Neuronal stem cell (in vitro differentiated cells): ENCODE measurements around the gene HOXA11.

Experiments
- DNase-seq: peaks from one replicate; pipeline ENCODE4 v3.0.0-alpha.2; 2013; ENCODE audit warnings: low spot score
- H2AFZ ChIP-seq: one replicate; pipeline ENCODE4 v1.6.1; 2013; ENCODE audit warnings: mild to moderate bottlenecking, low read length, inconsistent platforms
- H2AK5ac ChIP-seq: 2 replicates; pipeline ENCODE4 v1.6.1; 2013; ENCODE audit warnings: low read depth, mild to moderate bottlenecking, inconsistent platforms, low read length, moderate library complexity, mixed read lengths
- H2BK120ac ChIP-seq: 2 replicates; pipeline ENCODE4 v1.6.1; 2013; ENCODE audit warnings: low read depth, mild to moderate bottlenecking, inconsistent platforms, low read length, moderate library complexity, mixed read lengths
- H2BK12ac ChIP-seq: one replicate; pipeline ENCODE4 v1.6.1; 2013; ENCODE audit warnings: low read length, inconsistent platforms
- H2BK15ac ChIP-seq: 2 replicates; pipeline ENCODE4 v1.6.1; 2013; ENCODE audit warnings: mild to moderate bottlenecking, low read length, inconsistent platforms, mixed read lengths
- H2BK5ac ChIP-seq: one replicate; pipeline ENCODE4 v1.6.1; 2013; ENCODE audit warnings: inconsistent platforms, mild to moderate bottlenecking, low read length, moderate library complexity
- H3K14ac ChIP-seq: one replicate; pipeline ENCODE4 v1.6.1; 2013; ENCODE audit warnings: low read length, inconsistent platforms
- H3K18ac ChIP-seq: 2 replicates; pipeline ENCODE4 v1.6.1; 2013; ENCODE audit warnings: low read length, inconsistent platforms
- H3K23ac ChIP-seq: 2 replicates; pipeline ENCODE4 v1.6.1; 2013; ENCODE audit warnings: low read depth, mild to moderate bottlenecking, mixed read lengths, low read length, inconsistent platforms; ENCODE audit not compliant: poor library complexity
- H3K27ac ChIP-seq: replicated peaks from 3 replicates; pipeline ENCODE4 v1.5.1; 2013; ENCODE audit warnings: low read length, inconsistent platforms
- H3K27me3 ChIP-seq, 3 experiments: 2 replicates each; pipeline ENCODE4 v1.6.1; 2013; ENCODE audit warnings: low read length in 3 of 3, mild to moderate bottlenecking in 2 of 3, inconsistent platforms in 1 of 3, low read depth in 1 of 3, mixed read lengths in 1 of 3, moderate library complexity in 1 of 3; ENCODE audit not compliant: control insufficient read depth in 3 of 3, insufficient read depth in 3 of 3
- H3K36me3 ChIP-seq, 2 donors: replicated peaks in 1 of 2; 2 replicates each; pipeline ENCODE4 v1.6.1; 2013; ENCODE audit warnings: low read length in 2 of 2; ENCODE audit not compliant: control insufficient read depth in 2 of 2, insufficient read depth in 2 of 2
- H3K4ac ChIP-seq: 2 replicates; pipeline ENCODE4 v1.6.1; 2013; ENCODE audit warnings: inconsistent platforms, mild to moderate bottlenecking, low read length, moderate library complexity
- H3K4me1 ChIP-seq, 2 donors: 1 replicate in 1 of 2; 2 replicates in 1 of 2; pipeline ENCODE4 v1.6.1; 2013; ENCODE audit warnings: low read length in 2 of 2, low read depth in 1 of 2; ENCODE audit not compliant: control insufficient read depth in 2 of 2, insufficient read depth in 1 of 2
- H3K4me2 ChIP-seq: one replicate; pipeline ENCODE4 v1.6.1; 2013; ENCODE audit warnings: mild to moderate bottlenecking, low read length, inconsistent platforms; ENCODE audit not compliant: insufficient read depth, poor library complexity, severe bottlenecking
- H3K4me3 ChIP-seq, 2 donors: 2 replicates each; pipeline ENCODE4 v1.5.1; 2013; ENCODE audit warnings: low read length in 2 of 2, mild to moderate bottlenecking in 2 of 2, inconsistent platforms in 1 of 2, moderate library complexity in 1 of 2
- H3K79me1 ChIP-seq: one replicate; pipeline ENCODE4 v1.6.1; 2013; ENCODE audit warnings: low read depth, mild to moderate bottlenecking, inconsistent platforms, low read length, moderate library complexity
- H3K9ac ChIP-seq: one replicate; pipeline ENCODE4 v1.6.1; 2013; ENCODE audit warnings: mild to moderate bottlenecking, low read depth, low read length, inconsistent platforms; ENCODE audit not compliant: poor library complexity
- H3K9me3 ChIP-seq, 2 donors: replicated peaks in 1 of 2; 2 replicates each; pipeline versions ENCODE3 to v1.6.1; 2013; ENCODE audit warnings: low read length in 2 of 2, mild to moderate bottlenecking in 2 of 2, inconsistent platforms in 1 of 2, low read depth in 1 of 2, mixed read lengths in 1 of 2, moderate library complexity in 1 of 2; ENCODE audit not compliant: control insufficient read depth in 2 of 2, insufficient read depth in 1 of 2
- H4K8ac ChIP-seq: one replicate; pipeline ENCODE4 v1.6.1; 2013; ENCODE audit warnings: low read depth, mild to moderate bottlenecking, inconsistent platforms, low read length, moderate library complexity
- H4K91ac ChIP-seq: one replicate; pipeline ENCODE4 v1.6.1; 2013; ENCODE audit warnings: low read length, low read depth, mild to moderate bottlenecking, inconsistent platforms; ENCODE audit not compliant: poor library complexity
- WGBS, 2 donors: extraction: QIAGEN DNeasy Blood & Tissue Kit; methylation state at CpG; one replicate each; pipeline ENCODE4 v1.1.7; 2013; ENCODE audit warnings: missing lambda C conversion rate in 2 of 2, mixed read lengths in 1 of 2; ENCODE audit not compliant: insufficient read length in 2 of 2, insufficient replicate concordance in 1 of 2; ENCODE audit errors: extremely low coverage in 2 of 2; 5-methylcytosine and 5-hydroxymethylcytosine counted together

HOXA11 gene

GRCh38 chr7:27168265-27168947, 16.6 kb downstream of the HOXA11 start:
- H2BK15ac ChIP-seq, result no peak overlapping the region
- H3K4me1 ChIP-seq, result no peaks in the 10 kb centered on the region
- H3K36me3 ChIP-seq, result no peaks in the 10 kb centered on the region
- H2BK12ac ChIP-seq, result no peak overlapping the region
- H3K4ac ChIP-seq, result no peak overlapping the region
- H3K4me2 ChIP-seq, result no peak overlapping the region
- H2BK5ac ChIP-seq, result no peak overlapping the region
- no peaks in the 10 kb centered on the region for H3K79me1 ChIP-seq
- H4K8ac ChIP-seq, result no peak overlapping the region
- no peak overlapping the region for H3K27ac ChIP-seq
- DNase-seq, result no peak
- H4K91ac ChIP-seq, result no peak overlapping the region
- peaks cover 87 to 99% (median 94%) of the 10 kb centered on the region in 3 experiments for H3K27me3 ChIP-seq
- H2AFZ ChIP-seq, result no peak overlapping the region
- no peak overlapping the region for H3K4me3 ChIP-seq
- no peak overlapping the region for H2AK5ac ChIP-seq
- H3K23ac ChIP-seq, result no peak overlapping the region
- H3K9me3 ChIP-seq, result peaks cover 0 to 29% of the 10 kb centered on the region in 2 donors
- no peak overlapping the region for H3K14ac ChIP-seq
- WGBS, 2 donors, result no CpG with 5 or more reads among the region's 25 CpGs
- no peak overlapping the region for H3K9ac ChIP-seq
- H3K18ac ChIP-seq, result no peak overlapping the region
- H2BK120ac ChIP-seq, result no peak overlapping the region

- no peak overlapping the region for H2AK5ac ChIP-seq
- peaks cover 84 to 99% (median 94%) of the 10 kb centered on the region in 3 experiments for H3K27me3 ChIP-seq
- no peak overlapping the region for H4K8ac ChIP-seq
- WGBS, 2 donors, result no CpG with 5 or more reads among the region's 4 CpGs
- H4K91ac ChIP-seq, result no peak overlapping the region
- H3K23ac ChIP-seq, result no peak overlapping the region
- no peak overlapping the region for H3K4ac ChIP-seq
- H3K9ac ChIP-seq, result no peak overlapping the region
- H3K27ac ChIP-seq, result no peak overlapping the region
- H3K14ac ChIP-seq, result no peak overlapping the region
- no peak overlapping the region for H2BK15ac ChIP-seq
- H3K4me2 ChIP-seq, result no peak overlapping the region
- no peaks in the 10 kb centered on the region for H3K36me3 ChIP-seq
- H2BK12ac ChIP-seq, result no peak overlapping the region
- DNase-seq, result no peak
- no peak overlapping the region for H2BK120ac ChIP-seq
- no peak overlapping the region for H3K4me3 ChIP-seq
- no peak overlapping the region for H3K18ac ChIP-seq
- H3K9me3 ChIP-seq, result peaks cover 0 to 31% of the 10 kb centered on the region in 2 donors
- H3K79me1 ChIP-seq, result no peaks in the 10 kb centered on the region
- no peaks in the 10 kb centered on the region for H3K4me1 ChIP-seq
- H2BK5ac ChIP-seq, result no peak overlapping the region
- H2AFZ ChIP-seq, result no peak overlapping the region
These were observed 17.1 kb downstream of the HOXA11 start for GRCh38 chr7:27167916-27168264.

DNA sequence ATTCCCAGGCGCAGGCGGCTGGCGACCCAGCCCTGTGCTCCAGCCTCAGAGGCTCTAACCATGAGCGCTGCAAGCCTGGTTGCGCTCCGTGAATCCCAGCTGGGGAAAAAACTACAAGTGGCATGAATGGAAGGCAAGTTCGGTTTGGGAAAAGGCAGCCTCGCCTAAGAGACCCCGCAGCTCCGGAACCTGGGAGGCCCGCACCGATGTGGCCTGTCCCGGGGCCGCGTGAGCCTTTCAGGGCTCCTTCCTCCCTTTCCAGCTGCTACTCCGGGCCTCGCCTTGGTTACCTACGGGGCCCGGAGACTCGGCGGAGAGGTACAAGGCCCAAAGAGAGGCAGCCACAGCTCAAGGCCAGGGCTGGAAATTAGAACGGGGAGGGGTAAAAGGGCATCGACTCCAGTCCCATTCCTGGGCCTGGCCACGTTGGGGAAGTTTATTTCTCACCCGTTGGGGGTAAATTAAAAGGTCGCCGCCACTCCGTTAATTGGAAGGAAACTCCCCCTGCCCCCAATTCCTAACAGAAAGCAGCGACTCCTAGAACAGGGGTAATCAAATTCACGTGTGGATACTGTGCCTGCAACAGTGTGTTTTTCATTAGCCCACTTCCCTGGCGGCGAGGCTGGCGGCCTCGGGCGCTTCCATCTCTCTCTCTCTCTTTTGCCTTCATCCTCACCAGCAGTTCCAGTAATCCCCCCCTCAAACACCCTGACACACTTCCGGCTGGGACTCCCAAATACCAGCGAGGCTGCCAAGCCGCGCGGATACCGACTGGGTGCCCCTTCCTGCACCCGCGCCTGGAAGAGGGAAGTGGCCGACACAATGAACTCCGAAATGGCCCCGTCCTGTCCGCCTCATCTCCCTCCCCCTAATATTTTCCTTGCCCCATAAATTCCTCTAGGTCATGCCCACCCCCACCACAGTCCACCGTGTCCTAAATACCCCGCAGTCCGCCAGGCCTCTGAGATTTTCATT, 18.2 kb downstream of the HOXA11 start:
- Histone ChIP-seq H2BK5ac (no peak overlapping the region), H2AFZ (peak overlapping the region; percentile 17), H2BK12ac (no peak overlapping the region), H3K36me3 (no peaks in the 10 kb centered on the region), H3K4me2 (no peak overlapping the region), H3K79me1 (peaks cover 2% of the 10 kb centered on the region), H3K4me1 (no peaks in the 10 kb centered on the region), H3K4me3 (no peak overlapping the region), H2BK120ac (peak overlapping the region; percentile 61), H3K4ac (no peak overlapping the region), H3K9me3 (peaks cover 0 to 27% of the 10 kb centered on the region in 2 donors), H3K9ac (no peak overlapping the region), H3K23ac (no peak overlapping the region), H4K91ac (no peak overlapping the region), H2AK5ac (no peak overlapping the region), H4K8ac (no peak overlapping the region), H3K14ac (no peak overlapping the region), H3K27me3 (peaks cover 79 to 99% (median 92%) of the 10 kb centered on the region in 3 experiments), H3K27ac (no peak overlapping the region), H2BK15ac (no peak overlapping the region), H3K18ac (no peak overlapping the region)
- WGBS, 2 donors, result no CpG with 5 or more reads among the region's 50 CpGs
- no peak for DNase-seq

DNA sequence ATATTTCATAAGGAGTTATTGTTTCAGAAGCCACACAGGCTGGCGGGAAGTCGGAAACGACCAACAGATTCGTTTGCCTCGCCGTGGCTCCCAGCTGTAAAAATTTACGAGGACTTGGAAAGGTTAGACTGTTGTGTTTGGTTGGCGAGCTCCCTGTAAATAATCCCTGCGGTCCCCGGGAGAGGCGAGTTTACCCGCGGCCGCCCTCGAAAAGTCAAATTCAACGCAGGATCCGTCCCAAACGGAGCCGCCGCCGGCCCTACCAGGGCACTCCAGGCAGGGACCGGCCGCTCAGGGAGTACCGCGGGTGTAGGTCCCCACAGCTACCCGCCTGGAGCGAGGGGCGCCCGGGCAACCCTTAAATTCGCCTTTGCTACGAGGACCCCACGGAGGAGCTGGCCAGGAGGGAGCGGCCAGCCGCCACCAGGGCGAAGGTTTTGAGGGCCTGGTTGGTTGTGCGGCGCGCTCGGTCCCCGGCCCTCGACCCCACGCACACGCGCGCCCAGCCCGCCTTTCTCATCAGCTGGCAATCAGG, 19.0 kb downstream of the HOXA11 start:
- Histone ChIP-seq H3K4me2 (no peak overlapping the region), H3K23ac (no peak overlapping the region), H3K36me3 (no peaks in the 10 kb centered on the region), H2BK120ac (peak overlapping the region; percentile 61), H3K27me3 (peaks cover 74 to 96% (median 91%) of the 10 kb centered on the region in 3 experiments), H3K9ac (no peak overlapping the region), H3K4me1 (no peaks in the 10 kb centered on the region), H2BK5ac (no peak overlapping the region), H4K91ac (no peak overlapping the region), H3K18ac (no peak overlapping the region), H2AFZ (peak overlapping the region; percentile 17), H3K79me1 (peaks cover 2% of the 10 kb centered on the region), H3K4me3 (no peak overlapping the region), H2AK5ac (no peak overlapping the region), H3K27ac (no peak overlapping the region), H2BK12ac (no peak overlapping the region), H3K14ac (no peak overlapping the region), H3K9me3 (peaks cover 0 to 27% of the 10 kb centered on the region in 2 donors), H2BK15ac (no peak overlapping the region), H3K4ac (no peak overlapping the region), H4K8ac (no peak overlapping the region)
- no CpG with 5 or more reads among the region's 46 CpGs for WGBS, 2 donors
- no peak for DNase-seq
